ENCODE measurements around the gene ADAMTS9. TPM values are rescaled to one million over a fixed set of nuclear protein-coding genes. Genes with fewer than 3 reads are reported as not detected.

The ADAMTS9 gene
- total RNA-seq, 2 donors from 2014 or later: 30.0 to 31.0 TPM

GRCh38 chr3:64673159-64673715 is 14.6 kb downstream of the ADAMTS9 start:
- H3K36me3 ChIP-seq: no peaks in the 10 kb centered on the region
- no peaks in the 10 kb centered on the region for H3K27me3 ChIP-seq (replicated peaks; ENCODE audit: insufficient read depth)
- TF ChIP-seq, protein P1, sequence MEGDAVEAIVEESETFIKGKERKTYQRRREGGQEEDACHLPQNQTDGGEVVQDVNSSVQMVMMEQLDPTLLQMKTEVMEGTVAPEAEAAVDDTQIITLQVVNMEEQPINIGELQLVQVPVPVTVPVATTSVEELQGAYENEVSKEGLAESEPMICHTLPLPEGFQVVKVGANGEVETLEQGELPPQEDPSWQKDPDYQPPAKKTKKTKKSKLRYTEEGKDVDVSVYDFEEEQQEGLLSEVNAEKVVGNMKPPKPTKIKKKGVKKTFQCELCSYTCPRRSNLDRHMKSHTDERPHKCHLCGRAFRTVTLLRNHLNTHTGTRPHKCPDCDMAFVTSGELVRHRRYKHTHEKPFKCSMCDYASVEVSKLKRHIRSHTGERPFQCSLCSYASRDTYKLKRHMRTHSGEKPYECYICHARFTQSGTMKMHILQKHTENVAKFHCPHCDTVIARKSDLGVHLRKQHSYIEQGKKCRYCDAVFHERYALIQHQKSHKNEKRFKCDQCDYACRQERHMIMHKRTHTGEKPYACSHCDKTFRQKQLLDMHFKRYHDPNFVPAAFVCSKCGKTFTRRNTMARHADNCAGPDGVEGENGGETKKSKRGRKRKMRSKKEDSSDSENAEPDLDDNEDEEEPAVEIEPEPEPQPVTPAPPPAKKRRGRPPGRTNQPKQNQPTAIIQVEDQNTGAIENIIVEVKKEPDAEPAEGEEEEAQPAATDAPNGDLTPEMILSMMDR (IDR thresholded peaks at IDR 0.05): no peak
- TF ChIP-seq POLR2AphosphoS5 (IDR thresholded peaks at IDR 0.05) (no peak), POLR2A (IDR thresholded peaks at IDR 0.05) (no peak)
- WGBS: 84% methylated on average over 7 of the region's 7 CpGs
- intact Hi-C loops (cut with DNase I): no loop called here
- no peak overlapping the region for H3K4me3 ChIP-seq
- no peak for DNase-seq (ENCODE audit: low spot score)
- no peaks in the 10 kb centered on the region for H3K4me1 ChIP-seq (replicated peaks)
- no peaks in the 10 kb centered on the region for H3K9me3 ChIP-seq
- H3K27ac ChIP-seq: no peak overlapping the region

GRCh38 chr3:64668582-64669510 is 19.0 kb downstream of the ADAMTS9 start:
- 51% methylated on average over 10 of the region's 10 CpGs for WGBS
- H3K36me3 ChIP-seq: no peaks in the 10 kb centered on the region
- no peak overlapping the region for H3K27ac ChIP-seq
- DNase-seq (ENCODE audit: low spot score): no peak
- TF ChIP-seq POLR2AphosphoS5 (IDR thresholded peaks at IDR 0.05) (no peak), POLR2A (IDR thresholded peaks at IDR 0.05) (no peak)
- TF ChIP-seq, protein P1 (IDR thresholded peaks at IDR 0.05): no peak
- H3K27me3 ChIP-seq (replicated peaks; ENCODE audit: insufficient read depth): no peaks in the 10 kb centered on the region
- H3K4me1 ChIP-seq (replicated peaks): no peaks in the 10 kb centered on the region
- intact Hi-C loops (cut with DNase I): loop anchor here (5.0 kb wide), 2 partner anchors 57 to 122 kb away; no protein-coding TSS in a partner anchor
- no peaks in the 10 kb centered on the region for H3K9me3 ChIP-seq
- no peak overlapping the region for H3K4me3 ChIP-seq

DNA sequence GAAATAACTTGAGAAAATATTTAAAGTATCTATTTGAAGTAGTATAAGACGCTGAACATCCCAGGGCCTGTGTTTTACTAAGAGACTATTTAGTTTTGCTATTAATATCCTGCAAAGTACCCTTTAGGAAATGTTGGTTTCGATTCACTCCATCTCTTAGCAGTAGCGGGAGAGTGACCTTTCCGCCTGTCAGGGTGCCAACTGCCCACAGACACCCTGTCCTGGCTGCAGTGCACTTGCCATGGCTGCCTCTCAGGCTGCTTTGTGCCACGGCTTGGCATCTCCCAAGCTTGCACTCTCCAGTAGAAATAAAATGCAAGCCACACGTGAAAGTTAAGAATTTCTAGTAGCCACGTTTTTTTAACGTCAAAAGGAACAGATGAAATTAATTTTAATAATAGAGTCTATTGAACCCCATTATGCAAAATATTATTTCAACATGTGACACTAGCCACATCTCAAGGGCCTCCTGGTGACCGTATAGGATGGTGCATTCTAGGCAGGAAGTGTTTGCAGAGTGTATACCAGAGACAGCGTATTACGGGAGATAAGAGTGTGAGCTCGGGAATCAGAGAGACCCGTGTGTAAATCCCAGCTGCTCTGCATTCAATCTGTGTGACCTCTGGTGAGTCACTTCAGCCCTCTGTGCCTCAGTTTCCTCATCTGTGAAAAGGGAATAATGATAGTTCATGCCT is 19.8 kb downstream of the ADAMTS9 start:
- intact Hi-C loops (cut with DNase I): loop anchor here (5.0 kb wide), 2 partner anchors 56 to 121 kb away; no protein-coding TSS in a partner anchor
- no peaks in the 10 kb centered on the region for H3K4me1 ChIP-seq (replicated peaks)

GRCh38 chr3:64667138-64667537 is 20.7 kb downstream of the ADAMTS9 start:
- WGBS: 70% methylated on average over 6 of the region's 6 CpGs
- Histone ChIP-seq H3K27ac (peak overlapping the region; percentile 6 to 41), H3K9me3 (no peaks in the 10 kb centered on the region), H3K4me1 (replicated peaks) (no peaks in the 10 kb centered on the region), H3K27me3 (replicated peaks; ENCODE audit: insufficient read depth) (no peaks in the 10 kb centered on the region), H3K36me3 (no peaks in the 10 kb centered on the region), H3K4me3 (no peak overlapping the region)
- TF ChIP-seq POLR2AphosphoS5 (IDR thresholded peaks at IDR 0.05) (no peak), POLR2A (IDR thresholded peaks at IDR 0.05) (no peak)
- TF ChIP-seq, protein P1 (IDR thresholded peaks at IDR 0.05): no peak
- intact Hi-C loops (cut with DNase I): loop anchor here (5.0 kb wide), 2 partner anchors 55 to 120 kb away; no protein-coding TSS in a partner anchor
- peak; percentile 18 for DNase-seq (ENCODE audit: low spot score)

More for the DNA sequence above, 19.8 kb downstream of the ADAMTS9 start:
- TF ChIP-seq, protein P1 (IDR thresholded peaks at IDR 0.05): no peak
- no peak for DNase-seq (ENCODE audit: low spot score)
- Histone ChIP-seq H3K27ac (peak overlapping the region in 1 of 2 donors; percentile 41), H3K36me3 (no peaks in the 10 kb centered on the region), H3K27me3 (replicated peaks; ENCODE audit: insufficient read depth) (no peaks in the 10 kb centered on the region), H3K9me3 (no peaks in the 10 kb centered on the region), H3K4me3 (no peak overlapping the region)
- 70% methylated on average over 13 of the region's 13 CpGs for WGBS

All from prostate gland (tissue), 2 donors.